WTC11 (cell line): Measurements from ENCODE around the gene FNIP1.

ENCODE experiments used
- CREB1 ChIP-seq: sonication (generic); formaldehyde crosslinking; IDR thresholded peaks from 2 replicates; pipeline ENCODE4 v1.8.0; 2023; ENCODE audit warnings: mild to moderate bottlenecking, missing genetic modification reagents
- CTCF ChIP-seq: fragments of 200-600 bp; IDR thresholded peaks from 2 replicates; pipeline ENCODE4 v1.8.0; 2022; ENCODE audit warnings: antibody characterized with exemption
- ESRRA ChIP-seq: sonication (generic); formaldehyde crosslinking; IDR thresholded peaks from 2 replicates; pipeline ENCODE4 v1.8.1; 2022; ENCODE audit warnings: mild to moderate bottlenecking, missing genetic modification reagents, borderline replicate concordance
- ETV6 ChIP-seq: sonication (generic); formaldehyde crosslinking; IDR thresholded peaks from 2 replicates; pipeline ENCODE4 v1.8.1; 2022; ENCODE audit warnings: mild to moderate bottlenecking, missing genetic modification reagents
- GTF2I ChIP-seq: fragments of 250-450 bp; sonication (Bioruptor Pico); conservative IDR thresholded peaks from 2 replicates; pipeline ENCODE4 v1.4.0; 2021; ENCODE audit warnings: mild to moderate bottlenecking
- USF1 ChIP-seq: sonication (generic); formaldehyde crosslinking; IDR thresholded peaks from 2 replicates; pipeline ENCODE4 v1.8.0; 2022; ENCODE audit warnings: mild to moderate bottlenecking, missing genetic modification reagents
- ZBTB21 ChIP-seq: sonication (generic); formaldehyde crosslinking; IDR thresholded peaks from 2 replicates; pipeline ENCODE4 v1.8.1; 2023; ENCODE audit warnings: mild to moderate bottlenecking, missing genetic modification reagents, borderline replicate concordance
- ZNF512 ChIP-seq: sonication (generic); formaldehyde crosslinking; IDR thresholded peaks from 2 replicates; pipeline ENCODE4 v1.8.1; 2022; ENCODE audit warnings: missing genetic modification reagents, borderline replicate concordance
- TF ChIP-seq, protein P1 (sequence below): sonication (generic); formaldehyde crosslinking; IDR thresholded peaks from 2 replicates; pipeline ENCODE4 v1.8.0; 2023; ENCODE audit warnings: mild to moderate bottlenecking, missing genetic modification reagents
- TF ChIP-seq, protein P2 (sequence below): sonication (generic); formaldehyde crosslinking; IDR thresholded peaks from 2 replicates; pipeline ENCODE4 v1.8.0; 2023; ENCODE audit warnings: missing genetic modification reagents
- TF ChIP-seq, protein P3 (sequence below): sonication (generic); formaldehyde crosslinking; IDR thresholded peaks from 2 replicates; pipeline ENCODE4 v1.8.1; 2022; ENCODE audit warnings: low read depth, missing genetic modification reagents, borderline replicate concordance

DNA sequence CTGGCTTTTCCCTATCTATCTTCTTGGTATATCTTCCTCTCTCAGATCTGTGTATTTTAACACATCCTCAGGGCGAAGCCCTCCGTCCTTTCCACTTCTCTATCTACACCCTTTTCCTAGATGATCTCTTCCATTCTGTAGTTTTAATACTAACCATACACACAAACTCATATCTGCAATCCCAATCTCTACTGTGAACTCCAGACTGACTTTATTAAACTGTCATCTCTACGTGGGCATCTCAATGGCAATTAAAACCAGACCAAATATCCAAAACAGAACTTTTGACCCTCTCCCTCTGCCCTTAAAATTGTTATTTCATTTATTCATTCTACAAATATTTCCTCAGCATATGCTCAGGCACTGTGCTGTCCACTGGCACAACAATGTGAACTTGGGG is 7.1 kb downstream of the FNIP1 start:
- TF ChIP-seq, protein P1, sequence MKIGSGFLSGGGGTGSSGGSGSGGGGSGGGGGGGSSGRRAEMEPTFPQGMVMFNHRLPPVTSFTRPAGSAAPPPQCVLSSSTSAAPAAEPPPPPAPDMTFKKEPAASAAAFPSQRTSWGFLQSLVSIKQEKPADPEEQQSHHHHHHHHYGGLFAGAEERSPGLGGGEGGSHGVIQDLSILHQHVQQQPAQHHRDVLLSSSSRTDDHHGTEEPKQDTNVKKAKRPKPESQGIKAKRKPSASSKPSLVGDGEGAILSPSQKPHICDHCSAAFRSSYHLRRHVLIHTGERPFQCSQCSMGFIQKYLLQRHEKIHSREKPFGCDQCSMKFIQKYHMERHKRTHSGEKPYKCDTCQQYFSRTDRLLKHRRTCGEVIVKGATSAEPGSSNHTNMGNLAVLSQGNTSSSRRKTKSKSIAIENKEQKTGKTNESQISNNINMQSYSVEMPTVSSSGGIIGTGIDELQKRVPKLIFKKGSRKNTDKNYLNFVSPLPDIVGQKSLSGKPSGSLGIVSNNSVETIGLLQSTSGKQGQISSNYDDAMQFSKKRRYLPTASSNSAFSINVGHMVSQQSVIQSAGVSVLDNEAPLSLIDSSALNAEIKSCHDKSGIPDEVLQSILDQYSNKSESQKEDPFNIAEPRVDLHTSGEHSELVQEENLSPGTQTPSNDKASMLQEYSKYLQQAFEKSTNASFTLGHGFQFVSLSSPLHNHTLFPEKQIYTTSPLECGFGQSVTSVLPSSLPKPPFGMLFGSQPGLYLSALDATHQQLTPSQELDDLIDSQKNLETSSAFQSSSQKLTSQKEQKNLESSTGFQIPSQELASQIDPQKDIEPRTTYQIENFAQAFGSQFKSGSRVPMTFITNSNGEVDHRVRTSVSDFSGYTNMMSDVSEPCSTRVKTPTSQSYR (CRISPR knock-in tag) = no peak
- TF ChIP-seq ZNF512 (CRISPR knock-in tag) (no peak), CTCF (no peak), ESRRA (CRISPR knock-in tag) (no peak), ETV6 (CRISPR knock-in tag) (no peak), CREB1 (no peak), USF1 (CRISPR knock-in tag) (no peak), ZBTB21 (CRISPR knock-in tag) (no peak), GTF2I (CRISPR knock-in tag) (no peak)
- TF ChIP-seq, protein P2, sequence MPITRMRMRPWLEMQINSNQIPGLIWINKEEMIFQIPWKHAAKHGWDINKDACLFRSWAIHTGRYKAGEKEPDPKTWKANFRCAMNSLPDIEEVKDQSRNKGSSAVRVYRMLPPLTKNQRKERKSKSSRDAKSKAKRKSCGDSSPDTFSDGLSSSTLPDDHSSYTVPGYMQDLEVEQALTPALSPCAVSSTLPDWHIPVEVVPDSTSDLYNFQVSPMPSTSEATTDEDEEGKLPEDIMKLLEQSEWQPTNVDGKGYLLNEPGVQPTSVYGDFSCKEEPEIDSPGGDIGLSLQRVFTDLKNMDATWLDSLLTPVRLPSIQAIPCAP (CRISPR knock-in tag) = no peak
- TF ChIP-seq, protein P3, sequence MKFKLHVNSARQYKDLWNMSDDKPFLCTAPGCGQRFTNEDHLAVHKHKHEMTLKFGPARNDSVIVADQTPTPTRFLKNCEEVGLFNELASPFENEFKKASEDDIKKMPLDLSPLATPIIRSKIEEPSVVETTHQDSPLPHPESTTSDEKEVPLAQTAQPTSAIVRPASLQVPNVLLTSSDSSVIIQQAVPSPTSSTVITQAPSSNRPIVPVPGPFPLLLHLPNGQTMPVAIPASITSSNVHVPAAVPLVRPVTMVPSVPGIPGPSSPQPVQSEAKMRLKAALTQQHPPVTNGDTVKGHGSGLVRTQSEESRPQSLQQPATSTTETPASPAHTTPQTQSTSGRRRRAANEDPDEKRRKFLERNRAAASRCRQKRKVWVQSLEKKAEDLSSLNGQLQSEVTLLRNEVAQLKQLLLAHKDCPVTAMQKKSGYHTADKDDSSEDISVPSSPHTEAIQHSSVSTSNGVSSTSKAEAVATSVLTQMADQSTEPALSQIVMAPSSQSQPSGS (CRISPR knock-in tag) = no peak
